ENCODE data around the gene CTAG1A. TPM values are rescaled to one million over a fixed set of nuclear protein-coding genes. Genes with fewer than 3 reads are reported as not detected.
"Not testable (repeated sequence)": the region's sequence is repeated elsewhere in the genome, so short reads cannot be mapped to it uniquely, and the experiment has no call there.

The CTAG1A gene
- total RNA-seq, 1 experiment from 2014 or later: not detected

- DNase-seq (ENCODE audit: low read depth): not testable (repeated sequence)
Measured at GRCh38 chrX:154573061-154573460, 11.9 kb upstream of the CTAG1A start.

- DNase-seq (ENCODE audit: low read depth): not testable (repeated sequence)
Measured at GRCh38 chrX:154575076-154575475, 9.9 kb upstream of the CTAG1A start.

GRCh38 chrX:154582994-154583393, 1.9 kb upstream of the CTAG1A start:
- DNase-seq (ENCODE audit: low read depth): not testable (repeated sequence)

- not testable (repeated sequence) for DNase-seq (ENCODE audit: low read depth)
Measured at GRCh38 chrX:154590415-154590814, 5.5 kb downstream of the CTAG1A start.

GRCh38 chrX:154592505-154592904, 7.6 kb downstream of the CTAG1A start:
- DNase-seq (ENCODE audit: low read depth): no peak

- DNase-seq (ENCODE audit: low read depth): no peak
Measured at GRCh38 chrX:154593201-154593600, 8.3 kb downstream of the CTAG1A start.

- no peak for DNase-seq (ENCODE audit: low read depth)
Measured at GRCh38 chrX:154594491-154594890, 9.6 kb downstream of the CTAG1A start.

- peak; percentile 42 for DNase-seq (ENCODE audit: low read depth)
Measured at GRCh38 chrX:154595559-154596249, 10.8 kb downstream of the CTAG1A start.

GRCh38 chrX:154596290-154596929, 11.5 kb downstream of the CTAG1A start:
- peak; percentile 98 for DNase-seq (ENCODE audit: low read depth)

- DNase-seq (ENCODE audit: low read depth): no peak
Measured at GRCh38 chrX:154597221-154597620, 12.3 kb downstream of the CTAG1A start.

GRCh38 chrX:154598656-154599055, 13.7 kb downstream of the CTAG1A start:
- DNase-seq (ENCODE audit: low read depth): peak; percentile 27

- peak; percentile 17 for DNase-seq (ENCODE audit: low read depth)
Measured at GRCh38 chrX:154599531-154599930, 14.6 kb downstream of the CTAG1A start.

GRCh38 chrX:154600759-154601374, 15.9 kb downstream of the CTAG1A start:
- DNase-seq (ENCODE audit: low read depth): peak; percentile 91

- no peak for DNase-seq (ENCODE audit: low read depth)
Measured at GRCh38 chrX:154602226-154602625, 17.3 kb downstream of the CTAG1A start.

GRCh38 chrX:154602766-154603437, 18.0 kb downstream of the CTAG1A start:
- DNase-seq (ENCODE audit: low read depth): no peak

- peak; percentile 96 for DNase-seq (ENCODE audit: low read depth)
Measured at GRCh38 chrX:154603438-154604430, 18.8 kb downstream of the CTAG1A start.

- DNase-seq (ENCODE audit: low read depth): no peak
Measured at GRCh38 chrX:154605566-154605965, 20.6 kb downstream of the CTAG1A start.

- DNase-seq (ENCODE audit: low read depth): peak; percentile 12
Measured at GRCh38 chrX:154607370-154607769, 22.4 kb downstream of the CTAG1A start.

- DNase-seq (ENCODE audit: low read depth): not testable (repeated sequence)
Measured at GRCh38 chrX:154607976-154608375, 23.0 kb downstream of the CTAG1A start.

- DNase-seq (ENCODE audit: low read depth): not testable (repeated sequence)
Measured at GRCh38 chrX:154608823-154609222, 23.9 kb downstream of the CTAG1A start.

- not testable (repeated sequence) for DNase-seq (ENCODE audit: low read depth)
Measured at GRCh38 chrX:154611146-154611545, 26.2 kb downstream of the CTAG1A start.
